ENCODE results near the gene APOH. TPM values are rescaled to one million over a fixed set of nuclear protein-coding genes. Genes with fewer than 3 reads are reported as not detected.

Gene APOH
- total RNA-seq, 4 donors from 2014 or later: 0.55 TPM; not detected in 3

DNA sequence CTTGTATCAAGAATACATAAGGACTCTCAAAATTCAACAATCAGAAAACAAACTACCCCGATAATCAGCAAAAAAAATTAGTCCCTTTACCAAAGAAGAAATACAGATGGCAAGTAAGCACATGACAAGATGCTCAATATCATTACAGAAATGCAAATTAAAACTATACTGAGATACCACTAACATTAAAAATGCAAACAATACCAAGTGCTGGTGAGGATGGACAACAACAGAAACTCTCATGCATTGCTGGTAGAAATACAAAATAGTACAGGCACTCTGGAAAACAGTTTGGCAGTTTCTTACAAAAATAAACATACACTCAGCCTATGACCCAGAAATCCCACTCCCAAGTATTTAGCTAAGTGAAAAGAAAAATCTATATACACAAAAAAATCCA is 44.8 kb downstream of the APOH start:
- in situ Hi-C loops (cut with MboI; ENCODE audit: low pct_ligation_motif_present in 1 of 4, low pct_unique_long_range_greater_than_20kb in 1 of 4, low sequenced_read_pairs in 3 of 4) (no loop called here), intact Hi-C loops (cut with DNase I; ENCODE audit: low total_unique reads) (no loop called here)
- H3K4me3 ChIP-seq: no peak overlapping the region
- no peaks in the 10 kb centered on the region for H3K27me3 ChIP-seq
- H3K9me3 ChIP-seq: no peaks in the 10 kb centered on the region
- H3K4me1 ChIP-seq: no peaks in the 10 kb centered on the region
- WGBS, 2 donors (ENCODE audit: low coverage in 1 of 2): 83 to 89% methylated on average over 1 of the region's 1 CpG
- TF ChIP-seq EP300 (IDR thresholded peaks at IDR 0.05; ENCODE audit: low read depth): no peak
- TF ChIP-seq POLR2AphosphoS5 (IDR thresholded peaks at IDR 0.05): no peak
- TF ChIP-seq, protein P1, sequence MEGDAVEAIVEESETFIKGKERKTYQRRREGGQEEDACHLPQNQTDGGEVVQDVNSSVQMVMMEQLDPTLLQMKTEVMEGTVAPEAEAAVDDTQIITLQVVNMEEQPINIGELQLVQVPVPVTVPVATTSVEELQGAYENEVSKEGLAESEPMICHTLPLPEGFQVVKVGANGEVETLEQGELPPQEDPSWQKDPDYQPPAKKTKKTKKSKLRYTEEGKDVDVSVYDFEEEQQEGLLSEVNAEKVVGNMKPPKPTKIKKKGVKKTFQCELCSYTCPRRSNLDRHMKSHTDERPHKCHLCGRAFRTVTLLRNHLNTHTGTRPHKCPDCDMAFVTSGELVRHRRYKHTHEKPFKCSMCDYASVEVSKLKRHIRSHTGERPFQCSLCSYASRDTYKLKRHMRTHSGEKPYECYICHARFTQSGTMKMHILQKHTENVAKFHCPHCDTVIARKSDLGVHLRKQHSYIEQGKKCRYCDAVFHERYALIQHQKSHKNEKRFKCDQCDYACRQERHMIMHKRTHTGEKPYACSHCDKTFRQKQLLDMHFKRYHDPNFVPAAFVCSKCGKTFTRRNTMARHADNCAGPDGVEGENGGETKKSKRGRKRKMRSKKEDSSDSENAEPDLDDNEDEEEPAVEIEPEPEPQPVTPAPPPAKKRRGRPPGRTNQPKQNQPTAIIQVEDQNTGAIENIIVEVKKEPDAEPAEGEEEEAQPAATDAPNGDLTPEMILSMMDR (IDR thresholded peaks at IDR 0.05): no peak
- no peak for TF ChIP-seq POLR2A (IDR thresholded peaks at IDR 0.05)
- H3K36me3 ChIP-seq: peaks cover 0 to 13% (median 2%) of the 10 kb centered on the region in 4 donors
- H3K27ac ChIP-seq: no peak overlapping the region
- DNase-seq: no peak

DNA sequence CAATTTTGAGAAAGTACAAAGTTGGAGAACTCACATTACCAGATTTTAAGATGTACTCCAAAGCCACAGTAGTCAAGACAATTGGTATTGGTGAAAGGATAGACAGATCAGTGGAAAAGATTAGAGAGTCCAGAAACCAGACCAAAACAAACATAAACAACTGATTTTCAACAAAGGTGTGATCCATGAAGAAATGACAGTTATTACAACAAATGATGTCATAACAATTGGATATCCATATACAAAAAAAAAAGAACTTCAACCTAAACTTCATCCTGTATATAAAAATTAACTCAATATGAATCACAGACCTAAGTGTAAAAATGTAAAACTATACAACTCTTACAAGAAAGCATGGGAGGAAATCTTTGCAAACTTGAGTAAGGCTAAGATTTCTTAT is 45.7 kb downstream of the APOH start:
- intact Hi-C loops (cut with DNase I; ENCODE audit: low total_unique reads) (loop anchor here (2.0 kb wide), 1 partner anchor 53 kb away; no protein-coding TSS in a partner anchor), in situ Hi-C loops (cut with MboI; ENCODE audit: low pct_ligation_motif_present in 1 of 4, low pct_unique_long_range_greater_than_20kb in 1 of 4, low sequenced_read_pairs in 3 of 4) (no loop called here)
- DNase-seq: no peak
- TF ChIP-seq, protein P1 (IDR thresholded peaks at IDR 0.05): no peak
- TF ChIP-seq POLR2AphosphoS5 (IDR thresholded peaks at IDR 0.05): no peak
- TF ChIP-seq EP300 (IDR thresholded peaks at IDR 0.05; ENCODE audit: low read depth): no peak
- no peak for TF ChIP-seq POLR2A (IDR thresholded peaks at IDR 0.05)
- Histone ChIP-seq H3K27me3 (no peaks in the 10 kb centered on the region), H3K27ac (no peak overlapping the region), H3K4me3 (no peak overlapping the region), H3K4me1 (no peaks in the 10 kb centered on the region), H3K9me3 (no peaks in the 10 kb centered on the region), H3K36me3 (peaks cover 0 to 13% (median 2%) of the 10 kb centered on the region in 4 donors)

DNA sequence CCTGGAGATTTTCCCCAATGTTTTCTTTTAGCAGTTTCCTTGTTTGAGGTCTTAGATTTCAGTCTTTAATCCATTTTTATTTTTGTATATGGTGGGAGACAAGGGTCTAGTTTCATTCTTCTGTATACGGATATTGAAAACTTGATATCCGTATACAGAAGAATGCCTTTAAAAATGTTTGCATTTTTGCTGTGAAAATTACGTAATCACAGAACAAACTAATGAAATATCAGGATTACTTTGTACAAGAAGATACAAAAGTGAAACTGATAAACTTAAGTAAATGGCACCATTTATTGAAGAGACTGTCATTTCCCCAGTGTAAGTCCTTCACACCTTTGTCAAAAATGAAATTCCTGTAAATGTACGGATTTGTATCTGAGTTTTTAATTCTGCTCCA is 50.6 kb downstream of the APOH start:
- 96 to 100% methylated on average over 4 of the region's 4 CpGs for WGBS, 2 donors (ENCODE audit: low coverage in 1 of 2)
- DNase-seq: no peak
- H3K4me3 ChIP-seq: no peak overlapping the region
- H3K27me3 ChIP-seq: no peaks in the 10 kb centered on the region
- no peaks in the 10 kb centered on the region for H3K4me1 ChIP-seq
- H3K27ac ChIP-seq: no peak overlapping the region
- peaks cover 0 to 13% (median 2%) of the 10 kb centered on the region in 4 donors for H3K36me3 ChIP-seq
- TF ChIP-seq POLR2AphosphoS5 (IDR thresholded peaks at IDR 0.05): no peak
- TF ChIP-seq, protein P1 (IDR thresholded peaks at IDR 0.05): no peak
- TF ChIP-seq EP300 (IDR thresholded peaks at IDR 0.05; ENCODE audit: low read depth): no peak
- TF ChIP-seq POLR2A (IDR thresholded peaks at IDR 0.05): no peak
- in situ Hi-C loops (cut with MboI; ENCODE audit: low pct_ligation_motif_present in 1 of 4, low pct_unique_long_range_greater_than_20kb in 1 of 4, low sequenced_read_pairs in 3 of 4): no loop called here
- H3K9me3 ChIP-seq: no peaks in the 10 kb centered on the region
- intact Hi-C loops (cut with DNase I; ENCODE audit: low total_unique reads): no loop called here

DNA sequence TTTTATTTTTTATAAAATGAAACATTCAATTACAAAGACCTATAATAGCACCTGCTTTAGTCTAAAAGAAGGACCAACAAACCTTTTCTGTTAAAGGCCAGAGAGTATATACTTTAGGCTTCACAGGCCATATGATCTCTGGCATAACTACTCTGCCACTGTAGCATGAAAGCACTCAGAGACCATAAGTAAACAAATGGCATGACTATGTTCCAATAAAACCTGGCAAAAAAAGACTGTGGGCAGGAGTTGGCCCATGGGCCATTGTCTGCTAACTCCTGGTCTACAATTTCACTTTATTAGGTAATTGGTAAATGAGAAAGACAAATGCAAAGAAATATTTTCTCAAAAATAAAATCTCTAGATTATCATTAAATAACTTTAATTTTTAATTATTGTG is 52.2 kb downstream of the APOH start:
- Histone ChIP-seq H3K27me3 (no peaks in the 10 kb centered on the region), H3K4me1 (no peaks in the 10 kb centered on the region), H3K27ac (no peak overlapping the region), H3K9me3 (no peaks in the 10 kb centered on the region), H3K4me3 (no peak overlapping the region), H3K36me3 (peaks cover 0 to 9% (median 2%) of the 10 kb centered on the region in 4 donors)
- intact Hi-C loops (cut with DNase I; ENCODE audit: low total_unique reads) (no loop called here), in situ Hi-C loops (cut with MboI; ENCODE audit: low pct_ligation_motif_present in 1 of 4, low pct_unique_long_range_greater_than_20kb in 1 of 4, low sequenced_read_pairs in 3 of 4) (no loop called here)
- no peak for DNase-seq
- TF ChIP-seq EP300 (IDR thresholded peaks at IDR 0.05; ENCODE audit: low read depth) (no peak), POLR2A (IDR thresholded peaks at IDR 0.05) (no peak), POLR2AphosphoS5 (IDR thresholded peaks at IDR 0.05) (no peak)
- TF ChIP-seq, protein P1 (IDR thresholded peaks at IDR 0.05): no peak
